SU-DHL-6 (cell line): ENCODE results near the gene HLA-DPA1.

Experiments used
- H2AFZ ChIP-seq: fragments of 200-600 bp; sonication (generic); 2 replicates; pipeline ENCODE4 v1.6.1; 2014; ENCODE audit warnings: low read depth, mild to moderate bottlenecking, moderate library complexity, mixed read lengths, antibody characterized with exemption, low read length; ENCODE audit not compliant: severe bottlenecking
- H3F3A ChIP-seq: fragments of 200-600 bp; shearing (Covaris generic); 2 replicates; pipeline ENCODE4 v1.6.0; 2016; ENCODE audit warnings: antibody characterized with exemption, mild to moderate bottlenecking; ENCODE audit not compliant: insufficient read depth
- H3K27ac ChIP-seq: fragments of 200-600 bp; sonication (generic); 2 replicates; pipeline ENCODE4 v1.5.1; 2016; ENCODE audit warnings: low read depth, mild to moderate bottlenecking, low read length, moderate library complexity, mixed read lengths
- H3K27me3 ChIP-seq: fragments of 200-600 bp; sonication (generic), shearing (Covaris generic); 2 replicates; pipeline ENCODE4 v1.6.0; 2014; ENCODE audit warnings: mild to moderate bottlenecking, low read length
- H3K36me3 ChIP-seq: fragments of 200-600 bp; sonication (generic); 2 replicates; pipeline ENCODE4 v1.6.1; 2014; ENCODE audit warnings: mild to moderate bottlenecking, low read length, mixed read lengths
- H3K4me2 ChIP-seq: fragments of 300-600, 200-600 bp; shearing (Covaris generic), sonication (generic); 2 replicates; pipeline ENCODE4 v1.6.0; 2014; ENCODE audit warnings: low read length, low read depth, mild to moderate bottlenecking; ENCODE audit not compliant: poor library complexity, severe bottlenecking
- H3K4me3 ChIP-seq: fragments of 200-600 bp; sonication (generic); 2 replicates; pipeline ENCODE4 v1.5.1; 2014; ENCODE audit warnings: antibody characterized with exemption, low read length, mild to moderate bottlenecking, mixed read lengths; ENCODE audit not compliant: insufficient read depth, poor library complexity, severe bottlenecking
- H3K79me2 ChIP-seq: fragments of 200-600 bp; sonication (generic); 2 replicates; pipeline ENCODE4 v1.6.1; 2014; ENCODE audit warnings: mild to moderate bottlenecking, low read length, moderate library complexity; ENCODE audit not compliant: insufficient read depth
- H3K9ac ChIP-seq: fragments of 200-600 bp; sonication (generic); 2 replicates; pipeline ENCODE4 v1.7.0; 2014; ENCODE audit warnings: mild to moderate bottlenecking, low read length
- H3K9me2 ChIP-seq: fragments of 200-600 bp; sonication (generic); replicated peaks from 2 replicates; pipeline ENCODE4 v1.6.1; 2014; ENCODE audit warnings: low read length; ENCODE audit not compliant: insufficient read depth
- H3K9me3 ChIP-seq: fragments of 200-600 bp; sonication (generic); 2 replicates; pipeline ENCODE4 v1.6.1; 2014; ENCODE audit warnings: low read length, mixed read lengths; ENCODE audit not compliant: insufficient read depth
- H4K20me1 ChIP-seq: fragments of 200-600 bp; sonication (generic); 2 replicates; pipeline ENCODE4 v1.6.1; 2014; ENCODE audit warnings: low read depth, mild to moderate bottlenecking, antibody characterized with exemption, low read length, moderate library complexity, mixed read lengths
- CTCF ChIP-seq: fragments of 200-600 bp; sonication (generic); IDR thresholded peaks from one replicate; pipeline ENCODE4 v1.5.1; 2017; ENCODE audit warnings: antibody characterized with exemption, mild to moderate bottlenecking, low read length, moderate library complexity; ENCODE audit not compliant: insufficient read depth, poor library complexity, severe bottlenecking
- EZH2phosphoT487 ChIP-seq: fragments of 200-600 bp; sonication (generic), shearing (Covaris generic); conservative IDR thresholded peaks from 2 replicates; pipeline ENCODE4 v1.6.1; 2018; ENCODE audit warnings: mild to moderate bottlenecking, antibody characterized with exemption, low read length, moderate library complexity, mixed read lengths

The HLA-DPA1 gene

GRCh38 chr6:33118525-33119123, 45.2 kb upstream of the HLA-DPA1 start:
- H3K79me2 ChIP-seq = no peaks in the 10 kb centered on the region
- H3K27me3 ChIP-seq = no peaks in the 10 kb centered on the region

GRCh38 chr6:33117811-33118277, 44.4 kb upstream of the HLA-DPA1 start:
- Histone ChIP-seq H3K27me3 (no peaks in the 10 kb centered on the region), H3K27ac (no peak overlapping the region), H3F3A (no peaks in the 10 kb centered on the region), H2AFZ (no peak overlapping the region), H3K9me3 (peaks cover 2% of the 10 kb centered on the region), H3K9ac (no peak overlapping the region), H3K9me2 (no peaks in the 10 kb centered on the region), H3K36me3 (no peaks in the 10 kb centered on the region), H3K4me2 (no peak overlapping the region), H3K79me2 (no peaks in the 10 kb centered on the region), H3K4me3 (no peak overlapping the region), H4K20me1 (no peaks in the 10 kb centered on the region)
- TF ChIP-seq EZH2phosphoT487 = no peak
- no peak for TF ChIP-seq CTCF

More at GRCh38 chr6:33118525-33119123, 45.2 kb upstream of the HLA-DPA1 start:
- no peaks in the 10 kb centered on the region for H3K9me2 ChIP-seq
- H3K4me2 ChIP-seq = no peak overlapping the region
- no peak overlapping the region for H3K27ac ChIP-seq
- H3K36me3 ChIP-seq = no peaks in the 10 kb centered on the region
- TF ChIP-seq CTCF (peak; percentile 80), EZH2phosphoT487 (no peak)
- no peak overlapping the region for H3K9ac ChIP-seq
- no peaks in the 10 kb centered on the region for H4K20me1 ChIP-seq
- H2AFZ ChIP-seq = no peak overlapping the region
- H3K4me3 ChIP-seq = no peak overlapping the region
- peaks cover 10% of the 10 kb centered on the region for H3K9me3 ChIP-seq
- no peaks in the 10 kb centered on the region for H3F3A ChIP-seq

GRCh38 chr6:33116841-33117711, 43.6 kb upstream of the HLA-DPA1 start:
- H3K27ac ChIP-seq = no peak overlapping the region
- no peaks in the 10 kb centered on the region for H3K9me3 ChIP-seq
- no peaks in the 10 kb centered on the region for H3F3A ChIP-seq
- H3K79me2 ChIP-seq = no peaks in the 10 kb centered on the region
- H3K27me3 ChIP-seq = no peaks in the 10 kb centered on the region
- TF ChIP-seq CTCF (no peak), EZH2phosphoT487 (no peak)
- H3K4me3 ChIP-seq = no peak overlapping the region
- no peak overlapping the region for H2AFZ ChIP-seq
- H4K20me1 ChIP-seq = no peaks in the 10 kb centered on the region
- no peak overlapping the region for H3K9ac ChIP-seq
- H3K4me2 ChIP-seq = no peak overlapping the region
- H3K36me3 ChIP-seq = no peaks in the 10 kb centered on the region
- H3K9me2 ChIP-seq = no peaks in the 10 kb centered on the region
